Thoracic aorta (tissue), 2 donors: ENCODE results near the gene SOCS2. TPM values are rescaled to one million over a fixed set of nuclear protein-coding genes. Genes with fewer than 3 reads are reported as not detected.

Experiments used
- ATAC-seq: fragments of 150-250 bp; one replicate; pipeline ENCODE4 v1.8.0; 2017; ENCODE audit warnings: low read depth; ENCODE audit not compliant: insufficient number of reproducible peaks, low FRiP score
- DNase-seq: peaks from one replicate; pipeline ENCODE4 v3.0.0-alpha.2; 2020; ENCODE audit warnings: low spot score
- H3K27ac ChIP-seq, 2 donors: fragments of 200-600 bp; sonication (generic); 1 replicate in 1 of 2; 2 replicates in 1 of 2; pipeline ENCODE4 v1.5.1; 2016; ENCODE audit warnings: mild to moderate bottlenecking in 2 of 2, moderate library complexity in 2 of 2
- H3K27me3 ChIP-seq: fragments of 200-600 bp; sonication (generic); replicated peaks from 2 replicates; pipeline ENCODE4 v1.6.0; 2016; ENCODE audit warnings: mild to moderate bottlenecking; ENCODE audit not compliant: insufficient read depth
- H3K36me3 ChIP-seq: fragments of 200-600 bp; sonication (generic); one replicate; pipeline ENCODE4 v1.5.1; 2016
- H3K4me1 ChIP-seq, 2 donors: fragments of 200-600 bp; sonication (generic); 1 replicate in 1 of 2; 2 replicates in 1 of 2; pipeline versions ENCODE4 v1.5.1 to v1.6.0; 2016; ENCODE audit warnings: low read depth in 2 of 2, mild to moderate bottlenecking in 1 of 2; ENCODE audit not compliant: control insufficient read depth in 1 of 2
- H3K4me3 ChIP-seq: fragments of 200-600 bp; sonication (generic); 2 replicates; pipeline ENCODE4 v1.5.1; 2016; ENCODE audit warnings: mild to moderate bottlenecking
- H3K9me3 ChIP-seq: fragments of 200-600 bp; sonication (generic); 2 replicates; pipeline ENCODE4 v1.5.1; 2016
- total RNA-seq, 2 donors: library from RNA; depleted of rRNA; stranded (reverse); fragments of >200 nt; gene quantifications; one replicate each; pipeline versions ENCODE4 v1.1.0 to v1.2.3, GENCODE V29; 2016
- TF ChIP-seq, protein P1 (sequence below): fragments of 200-600 bp; sonication (generic); IDR thresholded peaks from one replicate; pipeline ENCODE4 v1.5.1; 2019; ENCODE audit warnings: antibody characterized with exemption

SOCS2 gene
- total RNA-seq, 2 donors from 2014 or later, result 51.4 to 56.3 TPM

DNA sequence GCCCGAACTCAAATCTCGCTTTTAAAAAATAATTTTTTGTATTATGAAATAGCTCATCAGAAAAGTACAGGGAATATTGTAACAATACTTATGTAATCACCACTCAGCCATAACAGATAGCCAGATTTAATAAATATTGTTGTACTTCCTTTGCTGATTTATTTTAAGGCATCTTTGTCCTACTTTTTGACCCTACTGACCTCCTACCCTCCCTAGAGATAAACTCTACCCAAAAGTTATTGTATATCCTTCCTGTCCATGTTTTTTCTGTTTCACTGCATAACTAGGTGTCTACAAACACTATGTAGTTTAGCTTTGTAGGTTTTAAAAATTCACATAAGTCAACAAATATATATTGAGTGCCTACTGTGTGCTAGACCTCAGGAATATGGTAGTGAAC, 25.1 kb downstream of the SOCS2 start:
- TF ChIP-seq, protein P1, sequence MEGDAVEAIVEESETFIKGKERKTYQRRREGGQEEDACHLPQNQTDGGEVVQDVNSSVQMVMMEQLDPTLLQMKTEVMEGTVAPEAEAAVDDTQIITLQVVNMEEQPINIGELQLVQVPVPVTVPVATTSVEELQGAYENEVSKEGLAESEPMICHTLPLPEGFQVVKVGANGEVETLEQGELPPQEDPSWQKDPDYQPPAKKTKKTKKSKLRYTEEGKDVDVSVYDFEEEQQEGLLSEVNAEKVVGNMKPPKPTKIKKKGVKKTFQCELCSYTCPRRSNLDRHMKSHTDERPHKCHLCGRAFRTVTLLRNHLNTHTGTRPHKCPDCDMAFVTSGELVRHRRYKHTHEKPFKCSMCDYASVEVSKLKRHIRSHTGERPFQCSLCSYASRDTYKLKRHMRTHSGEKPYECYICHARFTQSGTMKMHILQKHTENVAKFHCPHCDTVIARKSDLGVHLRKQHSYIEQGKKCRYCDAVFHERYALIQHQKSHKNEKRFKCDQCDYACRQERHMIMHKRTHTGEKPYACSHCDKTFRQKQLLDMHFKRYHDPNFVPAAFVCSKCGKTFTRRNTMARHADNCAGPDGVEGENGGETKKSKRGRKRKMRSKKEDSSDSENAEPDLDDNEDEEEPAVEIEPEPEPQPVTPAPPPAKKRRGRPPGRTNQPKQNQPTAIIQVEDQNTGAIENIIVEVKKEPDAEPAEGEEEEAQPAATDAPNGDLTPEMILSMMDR, result no peak
- H3K4me3 ChIP-seq, result no peak overlapping the region
- H3K9me3 ChIP-seq, result no peaks in the 10 kb centered on the region
- no peaks in the 10 kb centered on the region for H3K36me3 ChIP-seq
- H3K27ac ChIP-seq, result no peak overlapping the region
- H3K27me3 ChIP-seq, result no peaks in the 10 kb centered on the region
- no peak for DNase-seq
- ATAC-seq, result no peak
- H3K4me1 ChIP-seq, result peaks cover 3 to 4% of the 10 kb centered on the region in 2 donors

DNA sequence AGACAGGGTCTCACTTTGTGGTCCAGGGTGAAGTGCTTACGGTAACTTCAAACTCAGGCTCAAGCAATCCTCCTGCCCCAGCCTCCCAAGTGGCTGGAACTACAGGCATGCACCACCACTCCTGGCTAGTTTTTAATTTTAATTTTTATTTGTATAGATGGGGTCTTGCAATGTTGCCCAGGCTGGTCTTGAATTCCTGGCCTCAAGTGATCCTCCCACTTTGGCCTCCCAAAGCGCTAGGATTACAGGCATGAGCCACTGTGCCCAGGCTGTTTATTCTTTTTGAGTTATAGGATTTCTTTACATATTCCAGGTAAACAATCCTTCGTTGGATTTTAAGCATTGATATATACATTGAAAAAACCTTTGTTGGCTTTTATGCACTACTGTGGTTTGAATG, 26.7 kb downstream of the SOCS2 start:
- H3K27ac ChIP-seq, result no peak overlapping the region
- no peaks in the 10 kb centered on the region for H3K36me3 ChIP-seq
- ATAC-seq, result no peak
- peaks cover 4 to 17% of the 10 kb centered on the region in 2 donors for H3K4me1 ChIP-seq
- no peak for DNase-seq
- H3K9me3 ChIP-seq, result no peaks in the 10 kb centered on the region
- TF ChIP-seq, protein P1, result no peak
- H3K27me3 ChIP-seq, result no peaks in the 10 kb centered on the region
- no peak overlapping the region for H3K4me3 ChIP-seq

DNA sequence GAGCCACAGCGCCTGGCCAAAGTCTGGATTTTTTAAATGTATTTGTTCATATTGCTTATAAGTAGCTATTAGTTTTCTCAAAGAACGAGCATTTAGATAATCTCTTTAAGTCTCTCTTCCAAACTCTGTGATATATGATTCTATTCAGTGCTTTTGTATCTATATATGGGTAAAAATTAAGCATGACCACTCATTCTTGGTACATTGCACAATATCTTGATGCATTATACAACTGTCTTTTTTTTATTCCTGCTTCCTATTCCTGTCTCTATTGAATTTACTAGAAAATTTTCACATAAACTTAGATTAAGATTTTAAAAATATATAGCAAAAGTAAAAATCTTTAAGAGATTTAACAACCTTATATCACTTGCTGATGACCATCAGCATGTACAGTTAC, 29.1 kb downstream of the SOCS2 start:
- ATAC-seq (no peak), DNase-seq (no peak)
- Histone ChIP-seq H3K4me3 (no peak overlapping the region), H3K4me1 (peaks cover 4 to 17% of the 10 kb centered on the region in 2 donors), H3K9me3 (no peaks in the 10 kb centered on the region), H3K27ac (no peak overlapping the region), H3K36me3 (no peaks in the 10 kb centered on the region), H3K27me3 (no peaks in the 10 kb centered on the region)
- TF ChIP-seq, protein P1, result no peak

DNA sequence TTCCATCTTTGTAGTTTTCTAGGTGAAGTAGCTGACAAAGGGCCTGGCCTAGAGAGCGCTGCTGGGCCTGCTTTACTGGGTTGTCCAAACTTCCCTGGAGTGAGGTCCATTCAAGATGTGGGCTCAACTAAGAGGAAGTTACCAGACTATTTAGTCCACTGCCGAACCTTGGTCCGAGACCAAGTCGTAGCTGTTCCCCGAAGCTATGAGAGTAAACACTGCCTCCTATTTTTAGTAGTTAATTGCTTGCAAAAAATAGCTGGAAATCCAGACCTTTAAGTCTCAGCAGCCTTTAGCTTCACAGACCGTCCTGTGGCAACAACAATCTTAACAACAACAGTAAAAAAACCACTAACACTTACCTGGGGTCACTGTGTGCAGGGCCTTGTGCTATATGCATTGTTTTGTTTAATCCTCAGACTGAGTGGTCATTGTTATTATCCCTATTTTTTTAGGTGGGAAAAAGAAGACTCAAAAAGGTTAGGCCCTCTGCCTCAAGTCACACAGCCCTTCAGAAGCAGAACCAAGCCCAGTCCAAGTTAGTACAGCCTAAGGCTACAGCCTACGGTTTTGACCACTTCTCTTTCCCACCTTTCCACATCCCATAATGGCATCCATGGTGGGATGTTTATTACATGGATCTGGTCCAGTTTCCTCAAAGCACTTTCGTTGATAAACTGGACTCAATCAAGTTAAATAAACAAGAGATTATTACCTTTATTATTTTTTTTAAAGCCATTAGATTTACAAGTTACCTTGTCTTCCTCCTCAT, 30.6 kb downstream of the SOCS2 start:
- TF ChIP-seq, protein P1, result no peak
- Histone ChIP-seq H3K4me1 (peaks cover 4 to 17% of the 10 kb centered on the region in 2 donors), H3K4me3 (no peak overlapping the region), H3K27me3 (no peaks in the 10 kb centered on the region), H3K27ac (peak overlapping the region; percentile 16 to 17), H3K36me3 (no peaks in the 10 kb centered on the region), H3K9me3 (no peaks in the 10 kb centered on the region)
- ATAC-seq, result peak; percentile 47
- DNase-seq, result no peak

DNA sequence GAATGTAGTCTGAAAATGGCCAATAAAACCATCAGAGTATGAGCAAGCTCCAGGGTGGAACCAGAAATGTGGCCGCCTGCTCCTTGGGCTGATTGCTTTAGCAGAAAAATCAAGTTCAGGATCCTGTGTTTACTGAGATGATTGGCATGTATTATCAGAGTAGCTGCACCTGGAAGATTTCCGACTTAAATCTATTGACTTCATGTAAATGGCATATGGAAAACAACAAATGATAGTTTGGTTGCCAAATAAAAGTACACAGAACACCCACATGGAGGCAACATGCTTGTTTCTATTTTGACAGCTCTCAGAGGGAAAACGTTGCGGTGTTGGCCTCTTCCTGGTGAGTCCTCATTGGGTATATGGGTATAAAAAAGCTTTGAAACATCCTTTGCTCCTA, 31.3 kb downstream of the SOCS2 start:
- ATAC-seq, result no peak
- TF ChIP-seq, protein P1, result no peak

More for the DNA sequence above, 31.3 kb downstream of the SOCS2 start:
- no peak overlapping the region for H3K4me3 ChIP-seq
- no peak for DNase-seq
- H3K27ac ChIP-seq, result no peak overlapping the region
- no peaks in the 10 kb centered on the region for H3K9me3 ChIP-seq
- H3K36me3 ChIP-seq, result no peaks in the 10 kb centered on the region
- no peaks in the 10 kb centered on the region for H3K27me3 ChIP-seq
- H3K4me1 ChIP-seq, result peaks cover 4 to 17% of the 10 kb centered on the region in 2 donors
